Upper lobe of right lung (tissue), 1 donor: ENCODE results near the gene ABCB9. TPM values are rescaled to one million over a fixed set of nuclear protein-coding genes. Genes with fewer than 3 reads are reported as not detected.
"Not testable (repeated sequence)": the region's sequence is repeated elsewhere in the genome, so short reads cannot be mapped to it uniquely, and the experiment has no call there.

Experiments
- ATAC-seq: fragments of 200-7000 bp; cut with Tn5 transposase; one replicate; pipeline ENCODE4 v1.9.1; 2020; ENCODE audit warnings: mild to moderate bottlenecking, moderate library complexity
- DNase-seq: peaks from one replicate; pipeline ENCODE4 v3.0.0-alpha.2; 2020
- H3K27ac ChIP-seq: fragments of 200-600 bp; one replicate; pipeline ENCODE4 v1.8.0; 2022
- H3K27me3 ChIP-seq: fragments of 200-600 bp; one replicate; pipeline ENCODE4 v1.8.0; 2022; ENCODE audit warnings: mild to moderate bottlenecking
- H3K36me3 ChIP-seq: fragments of 200-600 bp; one replicate; pipeline ENCODE4 v1.8.0; 2022
- H3K4me1 ChIP-seq: fragments of 200-600 bp; one replicate; pipeline ENCODE4 v1.8.0; 2022
- H3K4me3 ChIP-seq: fragments of 200-600 bp; one replicate; pipeline ENCODE4 v1.8.0; 2022; ENCODE audit warnings: mild to moderate bottlenecking
- H3K9me3 ChIP-seq: fragments of 200-600 bp; one replicate; pipeline ENCODE4 v1.8.0; 2022
- intact Hi-C: fragments of 100-400 bp; cut with DNase I; formaldehyde crosslinking; loops from one replicate; pipeline ENCODE4 v1.11.0; 2022
- long read RNA-seq: library from polyadenylated mRNA; unstranded; transcript quantifications from one replicate; pipeline ENCODE4 v2.0.0, GENCODE V29; 2021
- total RNA-seq: library from RNA; stranded (reverse); fragmentation: NEBNext Ultra II Directional; extraction: Animal tissue kit (Norgen Biotek cat#: 25700); gene quantifications from one replicate; pipeline ENCODE4 v1.2.1, GENCODE V29; 2021
- TF ChIP-seq, protein P1 (sequence below): fragments of 200-600 bp; IDR thresholded peaks from one replicate; pipeline ENCODE4 v1.8.0; 2022; ENCODE audit warnings: antibody characterized with exemption
- donor health status: DM: no; HTN: yes; CAD: no; lungs with severe emphysema.

The ABCB9 gene
- total RNA-seq, result 5.2 TPM
- long read RNA-seq, partial matches to known transcripts, result 0 of 5 reads
- long read RNA-seq, other reads (novel, unspliced or antisense), result 4 of 5 reads

GRCh38 chr12:122965851-122966742, at the start of gene ABCB9:
Gene ABCB9 (minus strand): TSS chr12:122966463. CDS start chr12:122960235, 6,228 bp downstream.
- intact Hi-C loops, result no loop called here
- no peaks in the 10 kb centered on the region for H3K27me3 ChIP-seq
- no peaks in the 10 kb centered on the region for H3K36me3 ChIP-seq
- peaks cover 21% of the 10 kb centered on the region for H3K4me1 ChIP-seq
- TF ChIP-seq, protein P1, sequence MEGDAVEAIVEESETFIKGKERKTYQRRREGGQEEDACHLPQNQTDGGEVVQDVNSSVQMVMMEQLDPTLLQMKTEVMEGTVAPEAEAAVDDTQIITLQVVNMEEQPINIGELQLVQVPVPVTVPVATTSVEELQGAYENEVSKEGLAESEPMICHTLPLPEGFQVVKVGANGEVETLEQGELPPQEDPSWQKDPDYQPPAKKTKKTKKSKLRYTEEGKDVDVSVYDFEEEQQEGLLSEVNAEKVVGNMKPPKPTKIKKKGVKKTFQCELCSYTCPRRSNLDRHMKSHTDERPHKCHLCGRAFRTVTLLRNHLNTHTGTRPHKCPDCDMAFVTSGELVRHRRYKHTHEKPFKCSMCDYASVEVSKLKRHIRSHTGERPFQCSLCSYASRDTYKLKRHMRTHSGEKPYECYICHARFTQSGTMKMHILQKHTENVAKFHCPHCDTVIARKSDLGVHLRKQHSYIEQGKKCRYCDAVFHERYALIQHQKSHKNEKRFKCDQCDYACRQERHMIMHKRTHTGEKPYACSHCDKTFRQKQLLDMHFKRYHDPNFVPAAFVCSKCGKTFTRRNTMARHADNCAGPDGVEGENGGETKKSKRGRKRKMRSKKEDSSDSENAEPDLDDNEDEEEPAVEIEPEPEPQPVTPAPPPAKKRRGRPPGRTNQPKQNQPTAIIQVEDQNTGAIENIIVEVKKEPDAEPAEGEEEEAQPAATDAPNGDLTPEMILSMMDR, result no peak
- DNase-seq (peak; percentile 98), ATAC-seq (peak; percentile 98)
- H3K4me3 ChIP-seq, result peak within 1 kb of the TSS; percentile 59
- H3K27ac ChIP-seq, result no peak within 1 kb of the TSS
- no peaks in the 10 kb centered on the region for H3K9me3 ChIP-seq

GRCh38 chr12:123014473-123014872, 48.2 kb upstream of the ABCB9 start:
- H3K36me3 ChIP-seq, H3K4me1 ChIP-seq, H3K9me3 ChIP-seq, H3K27ac ChIP-seq, H3K4me3 ChIP-seq, ATAC-seq, DNase-seq, intact Hi-C loops, H3K27me3 ChIP-seq: not testable (repeated sequence)

- peak; percentile 5 for ATAC-seq
- no peak overlapping the region for H3K27ac ChIP-seq
- no peaks in the 10 kb centered on the region for H3K9me3 ChIP-seq
- no peaks in the 10 kb centered on the region for H3K27me3 ChIP-seq
- intact Hi-C loops, result no loop called here
- peaks cover 4% of the 10 kb centered on the region for H3K36me3 ChIP-seq
- no peaks in the 10 kb centered on the region for H3K4me1 ChIP-seq
- DNase-seq, result no peak
- TF ChIP-seq, protein P1, result no peak
- H3K4me3 ChIP-seq, result no peak overlapping the region
These were observed 47.2 kb upstream of the ABCB9 start for GRCh38 chr12:123013185-123014095.

GRCh38 chr12:123011701-123012100, 45.4 kb upstream of the ABCB9 start:
- Histone ChIP-seq H3K27me3 (no peaks in the 10 kb centered on the region), H3K27ac (no peak overlapping the region), H3K4me3 (no peak overlapping the region), H3K9me3 (no peaks in the 10 kb centered on the region), H3K4me1 (no peaks in the 10 kb centered on the region), H3K36me3 (peaks cover 4% of the 10 kb centered on the region)
- no peak for DNase-seq
- TF ChIP-seq, protein P1, result no peak
- intact Hi-C loops, result no loop called here
- no peak for ATAC-seq

DNA sequence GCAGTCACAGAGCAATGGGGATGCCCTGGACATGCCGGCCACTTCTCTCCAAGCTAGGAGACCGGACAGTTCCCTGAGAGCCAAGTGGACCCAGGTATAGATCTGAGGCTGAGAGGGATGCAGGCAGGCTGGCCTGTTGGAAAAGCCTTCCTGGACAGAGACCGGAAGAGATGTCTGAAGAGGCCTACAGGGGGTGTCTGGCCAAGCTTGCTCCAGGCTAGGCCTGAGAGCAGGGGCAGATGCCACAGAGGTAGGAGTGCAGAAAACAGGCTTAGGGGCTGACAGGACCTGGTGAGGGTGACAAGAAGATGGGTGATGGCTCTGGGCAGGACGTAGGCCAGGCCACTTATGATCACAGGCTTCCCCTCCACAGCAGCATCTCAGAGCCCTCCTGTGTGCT, 44.4 kb upstream of the ABCB9 start:
- H3K9me3 ChIP-seq, result no peaks in the 10 kb centered on the region
- no peak overlapping the region for H3K27ac ChIP-seq
- no peaks in the 10 kb centered on the region for H3K27me3 ChIP-seq
- intact Hi-C loops, result no loop called here
- DNase-seq, result no peak
- peaks cover 4% of the 10 kb centered on the region for H3K36me3 ChIP-seq
- H3K4me3 ChIP-seq, result no peak overlapping the region
- no peaks in the 10 kb centered on the region for H3K4me1 ChIP-seq
- TF ChIP-seq, protein P1, result no peak
- no peak for ATAC-seq
